A673 (cell line): Measurements from ENCODE around the gene TCF7L1. TPM values are rescaled to one million over a fixed set of nuclear protein-coding genes. Genes with fewer than 3 reads are reported as not detected.

Experiments
- BruUV-seq: library from RNA; stranded (reverse); fragments of 400-500 nt; replicated peaks from 2 replicates; lab custom pipeline; 2021; lab: Mats Ljungman, UMichigan
- CTCF ChIA-PET: fragments of 300-600 bp; sonication (Branson Sonifier 250); formaldehyde crosslinking; loops from one replicate; lab custom pipeline; 2022; ENCODE audit warnings: antibody characterized with exemption; lab: Charles Lee
- POLR2A ChIA-PET: fragments of 300-600 bp; sonication (Branson Sonifier 250); formaldehyde crosslinking; loops from one replicate; lab custom pipeline; 2022; ENCODE audit warnings: antibody characterized with exemption; ENCODE audit not compliant: low non-redundant PET; lab: Charles Lee
- DNase-seq: peaks from one replicate; pipeline ENCODE4 v3.0.0-alpha.2; 2015; ENCODE audit warnings: low spot score
- H3K27ac ChIP-seq: fragments of 200-600 bp; sonication (generic); 2 replicates; pipeline ENCODE4 v1.5.1; 2016; ENCODE audit warnings: mixed run types, low read depth, mild to moderate bottlenecking, mixed read lengths, antibody characterized with exemption, low read length; ENCODE audit not compliant: poor library complexity, severe bottlenecking
- H3K27me3 ChIP-seq: fragments of 200-600 bp; sonication (generic); replicated peaks from 2 replicates; pipeline ENCODE4 v1.6.1; 2017; ENCODE audit warnings: mixed run types, low read depth, mild to moderate bottlenecking, mixed read lengths, antibody characterized with exemption, low read length; ENCODE audit not compliant: insufficient read depth, poor library complexity
- H3K36me3 ChIP-seq: fragments of 200-600 bp; sonication (generic); 2 replicates; pipeline ENCODE4 v1.6.1; 2016; ENCODE audit warnings: mixed run types, mild to moderate bottlenecking, mixed read lengths, antibody characterized with exemption, low read length; ENCODE audit not compliant: insufficient read depth, poor library complexity, severe bottlenecking
- H3K4me1 ChIP-seq: fragments of 200-600 bp; sonication (generic); 2 replicates; pipeline ENCODE4 v1.6.1; 2017; ENCODE audit warnings: mixed run types, mild to moderate bottlenecking, mixed read lengths, antibody characterized with exemption, low read length; ENCODE audit not compliant: insufficient read depth, poor library complexity, severe bottlenecking
- H3K4me3 ChIP-seq: fragments of 200-600 bp; sonication (generic); 2 replicates; pipeline ENCODE4 v1.5.1; 2016; ENCODE audit warnings: low read depth, mixed run types, mild to moderate bottlenecking, mixed read lengths, low read length; ENCODE audit not compliant: poor library complexity, severe bottlenecking
- H3K9me3 ChIP-seq: fragments of 200-600 bp; sonication (generic); 2 replicates; pipeline ENCODE4 v1.6.1; 2016; ENCODE audit warnings: mixed run types, low read depth, mild to moderate bottlenecking, mixed read lengths, antibody characterized with exemption, low read length; ENCODE audit not compliant: poor library complexity, severe bottlenecking
- CTCF ChIP-seq: fragments of 300-800, 200-600 bp; sonication (generic); conservative IDR thresholded peaks from 2 replicates; pipeline ENCODE4 v1.5.1; 2017; ENCODE audit warnings: low read depth, mild to moderate bottlenecking, antibody characterized with exemption, low read length, moderate library complexity, mixed read lengths
- EZH2 ChIP-seq: fragments of 200-600 bp; sonication (generic); IDR thresholded peaks from 2 replicates; pipeline ENCODE4 v1.6.1; 2017; ENCODE audit warnings: borderline replicate concordance, low read depth, mild to moderate bottlenecking, mixed read lengths, antibody characterized with exemption, low read length; ENCODE audit not compliant: poor library complexity, severe bottlenecking
- intact Hi-C: fragments of 100-400 bp; cut with micrococcal nuclease; formaldehyde crosslinking; loops from one replicate; pipeline ENCODE4 v1.10.0; 2022; ENCODE audit not compliant: unreplicated experiment
- total RNA-seq: library from RNA; stranded (reverse); gene quantifications from 2 replicates; pipeline ENCODE4 v1.2.3, GENCODE V29; 2021

The TCF7L1 gene
- total RNA-seq, 1 experiment from 2014 or later, result 21.9 TPM

- no TSS peak for BruUV-seq
- TF ChIP-seq EZH2 (no peak), CTCF (no peak)
- Histone ChIP-seq H3K27ac (peak overlapping the region; percentile 50), H3K9me3 (no peaks in the 10 kb centered on the region), H3K4me3 (no peak overlapping the region), H3K27me3 (no peaks in the 10 kb centered on the region), H3K4me1 (peaks cover 42% of the 10 kb centered on the region), H3K36me3 (no peaks in the 10 kb centered on the region)
- POLR2A ChIA-PET, result no interaction called here
- intact Hi-C loops, result no loop called here
- CTCF ChIA-PET, result interaction anchor here (0.6 to 0.7 kb wide), 2 partner anchors 67 to 106 kb away, joined by 3 read pairs; no protein-coding TSS in a partner anchor
- DNase-seq, result peak; percentile 43
These were observed 46.3 kb downstream of the TCF7L1 start for GRCh38 chr2:85179541-85179940.

- no peaks in the 10 kb centered on the region for H3K36me3 ChIP-seq
- TF ChIP-seq EZH2 (no peak), CTCF (no peak)
- intact Hi-C loops, result no loop called here
- no peaks in the 10 kb centered on the region for H3K9me3 ChIP-seq
- no peak overlapping the region for H3K4me3 ChIP-seq
- H3K27ac ChIP-seq, result peak overlapping the region; percentile 50
- no peak for DNase-seq
- H3K4me1 ChIP-seq, result peaks cover 36% of the 10 kb centered on the region
- ChIA-PET POLR2A (no interaction called here), CTCF (interaction anchor here (0.6 to 1.7 kb wide), 3 partner anchors 17 to 105 kb away, joined by 3 to 4 read pairs (median 3); no protein-coding TSS in a partner anchor)
- no TSS peak for BruUV-seq
- no peaks in the 10 kb centered on the region for H3K27me3 ChIP-seq
These were observed 47.3 kb downstream of the TCF7L1 start for GRCh38 chr2:85180322-85181133.

- ChIA-PET POLR2A (no interaction called here), CTCF (interaction anchor here (1.7 kb wide), 1 partner anchor 18 kb away, joined by 4 read pairs; no protein-coding TSS in a partner anchor)
- no peaks in the 10 kb centered on the region for H3K36me3 ChIP-seq
- no peak overlapping the region for H3K4me3 ChIP-seq
- no peak for DNase-seq
- BruUV-seq, result no TSS peak
- H3K27me3 ChIP-seq, result no peaks in the 10 kb centered on the region
- peaks cover 30% of the 10 kb centered on the region for H3K4me1 ChIP-seq
- no peaks in the 10 kb centered on the region for H3K9me3 ChIP-seq
- TF ChIP-seq EZH2, result no peak
- TF ChIP-seq CTCF, result no peak
- intact Hi-C loops, result no loop called here
- no peak overlapping the region for H3K27ac ChIP-seq
These were observed 48.0 kb downstream of the TCF7L1 start for GRCh38 chr2:85181134-85181631.
